Measurements from ENCODE around the gene STAT5B. TPM values are rescaled to one million over a fixed set of nuclear protein-coding genes. Genes with fewer than 3 reads are reported as not detected.

The STAT5B gene
- total and polyA plus RNA-seq, 2 experiments from 2014 or later: 13.8 to 23.5 TPM

- no peak overlapping the region for H3K27ac ChIP-seq
- DNase-seq: no peak
- H3K9ac ChIP-seq: no peak overlapping the region
- no peak overlapping the region for H2AFZ ChIP-seq
- no peak overlapping the region for H3K4me2 ChIP-seq (ENCODE audit: unreplicated experiment)
- H3K79me2 ChIP-seq (ENCODE audit: insufficient read depth): no peaks in the 10 kb centered on the region
- H3K9me3 ChIP-seq (ENCODE audit: low read depth): no peaks in the 10 kb centered on the region
- H3K4me1 ChIP-seq (ENCODE audit: insufficient read depth): no peaks in the 10 kb centered on the region
- no peak overlapping the region for H3K4me3 ChIP-seq
- no peak for TF ChIP-seq EZH2 (IDR thresholded peaks at IDR 0.05; ENCODE audit: insufficient read depth, poor library complexity, severe bottlenecking)
- no peak for TF ChIP-seq EZH2phosphoT487 (IDR thresholded peaks at IDR 0.05; ENCODE audit: insufficient read depth, low read depth)
- WGBS, 2 experiments (ENCODE audit: low coverage in 1 of 2, low lambda C conversion rate in 2 of 2, missing lambda C conversion rate in 2 of 2): 86% methylated on average over 14 of the region's 14 CpGs
- H3F3A ChIP-seq (ENCODE audit: insufficient read depth): no peaks in the 10 kb centered on the region
- H4K20me1 ChIP-seq (ENCODE audit: insufficient read depth): no peaks in the 10 kb centered on the region
- in situ Hi-C loops (cut with MboI): no loop called here
- peaks cover 5% of the 10 kb centered on the region; the same call in 1 of the 2 replicates for H3K36me3 ChIP-seq (ENCODE audit: low read depth)
- no peaks in the 10 kb centered on the region for H3K9me2 ChIP-seq (ENCODE audit: insufficient read depth)
- H3K27me3 ChIP-seq (replicated peaks; ENCODE audit: insufficient read depth): no peaks in the 10 kb centered on the region
These were observed 75.3 kb downstream of the STAT5B start for GRCh38 chr17:42200706-42201457.

GRCh38 chr17:42199416-42200011, 76.7 kb downstream of the STAT5B start:
- Histone ChIP-seq H3K36me3 (ENCODE audit: low read depth) (peaks cover 5% of the 10 kb centered on the region; the same call in 1 of the 2 replicates), H3K9ac (no peak overlapping the region), H3K4me3 (no peak overlapping the region), H2AFZ (no peak overlapping the region), H3K9me3 (ENCODE audit: low read depth) (no peaks in the 10 kb centered on the region), H3K27ac (no peak overlapping the region), H4K20me1 (ENCODE audit: insufficient read depth) (no peaks in the 10 kb centered on the region), H3K4me2 (ENCODE audit: unreplicated experiment) (no peak overlapping the region), H3K4me1 (ENCODE audit: insufficient read depth) (no peaks in the 10 kb centered on the region), H3K79me2 (ENCODE audit: insufficient read depth) (no peaks in the 10 kb centered on the region), H3F3A (ENCODE audit: insufficient read depth) (no peaks in the 10 kb centered on the region), H3K27me3 (replicated peaks; ENCODE audit: insufficient read depth) (no peaks in the 10 kb centered on the region), H3K9me2 (ENCODE audit: insufficient read depth) (no peaks in the 10 kb centered on the region)
- in situ Hi-C loops (cut with MboI): no loop called here
- WGBS, 2 experiments (ENCODE audit: low coverage in 1 of 2, low lambda C conversion rate in 2 of 2, missing lambda C conversion rate in 2 of 2): 78 to 79% methylated on average over 12 of the region's 12 CpGs
- TF ChIP-seq EZH2 (IDR thresholded peaks at IDR 0.05; ENCODE audit: insufficient read depth, poor library complexity, severe bottlenecking) (no peak), EZH2phosphoT487 (IDR thresholded peaks at IDR 0.05; ENCODE audit: insufficient read depth, low read depth) (no peak)
- DNase-seq: no peak

- Histone ChIP-seq H3K9me3 (ENCODE audit: low read depth) (no peaks in the 10 kb centered on the region), H3K4me3 (no peak overlapping the region), H2AFZ (no peak overlapping the region), H3K4me2 (ENCODE audit: unreplicated experiment) (no peak overlapping the region), H3K36me3 (ENCODE audit: low read depth) (peaks cover 5% of the 10 kb centered on the region; the same call in 1 of the 2 replicates), H3F3A (ENCODE audit: insufficient read depth) (no peaks in the 10 kb centered on the region), H3K4me1 (ENCODE audit: insufficient read depth) (no peaks in the 10 kb centered on the region), H3K27me3 (replicated peaks; ENCODE audit: insufficient read depth) (no peaks in the 10 kb centered on the region), H3K9me2 (ENCODE audit: insufficient read depth) (no peaks in the 10 kb centered on the region), H3K79me2 (ENCODE audit: insufficient read depth) (no peaks in the 10 kb centered on the region), H4K20me1 (ENCODE audit: insufficient read depth) (no peaks in the 10 kb centered on the region), H3K9ac (no peak overlapping the region), H3K27ac (no peak overlapping the region)
- in situ Hi-C loops (cut with MboI): no loop called here
- no peak for TF ChIP-seq EZH2phosphoT487 (IDR thresholded peaks at IDR 0.05; ENCODE audit: insufficient read depth, low read depth)
- TF ChIP-seq EZH2 (IDR thresholded peaks at IDR 0.05; ENCODE audit: insufficient read depth, poor library complexity, severe bottlenecking): no peak
- no peak for DNase-seq
- 77 to 86% methylated on average over 4 of the region's 4 CpGs for WGBS, 2 experiments (ENCODE audit: low coverage in 1 of 2, low lambda C conversion rate in 2 of 2, missing lambda C conversion rate in 2 of 2)
These were observed 77.3 kb downstream of the STAT5B start for GRCh38 chr17:42198897-42199296.

- in situ Hi-C loops (cut with MboI): no loop called here
- DNase-seq: no peak
- Histone ChIP-seq H3K9ac (no peak overlapping the region), H3K9me3 (ENCODE audit: low read depth) (no peaks in the 10 kb centered on the region), H3K27me3 (replicated peaks; ENCODE audit: insufficient read depth) (no peaks in the 10 kb centered on the region), H3F3A (ENCODE audit: insufficient read depth) (no peaks in the 10 kb centered on the region), H3K4me2 (ENCODE audit: unreplicated experiment) (no peak overlapping the region), H3K9me2 (ENCODE audit: insufficient read depth) (no peaks in the 10 kb centered on the region), H3K79me2 (ENCODE audit: insufficient read depth) (no peaks in the 10 kb centered on the region), H3K4me3 (no peak overlapping the region), H3K4me1 (ENCODE audit: insufficient read depth) (no peaks in the 10 kb centered on the region), H3K27ac (no peak overlapping the region), H2AFZ (no peak overlapping the region), H4K20me1 (ENCODE audit: insufficient read depth) (no peaks in the 10 kb centered on the region), H3K36me3 (ENCODE audit: low read depth) (no peaks in the 10 kb centered on the region; the same call in 1 of the 2 replicates)
- TF ChIP-seq EZH2phosphoT487 (IDR thresholded peaks at IDR 0.05; ENCODE audit: insufficient read depth, low read depth): no peak
- no peak for TF ChIP-seq EZH2 (IDR thresholded peaks at IDR 0.05; ENCODE audit: insufficient read depth, poor library complexity, severe bottlenecking)
- 92 to 96% methylated on average over 8 of the region's 8 CpGs for WGBS, 2 experiments (ENCODE audit: low coverage in 1 of 2, low lambda C conversion rate in 2 of 2, missing lambda C conversion rate in 2 of 2)
These were observed 78.5 kb downstream of the STAT5B start for GRCh38 chr17:42197564-42198156.
